ENCODE results near the gene IL7R.

The IL7R gene

GRCh38 chr5:35908228-35908627 lies 51.5 kb downstream of the IL7R start:
- Histone ChIP-seq H3K4me3 (ENCODE audit: low read depth, low read length) (no peak overlapping the region), H3K4me1 (ENCODE audit: control insufficient read depth, insufficient read depth, low read length, unreplicated experiment) (no peaks in the 10 kb centered on the region), H3K79me2 (ENCODE audit: control insufficient read depth, insufficient read depth, low read length, unreplicated experiment) (no peaks in the 10 kb centered on the region), H3K36me3 (ENCODE audit: insufficient read depth, low read length) (no peaks in the 10 kb centered on the region), H3K27me3 (ENCODE audit: insufficient read depth, low read length) (no peaks in the 10 kb centered on the region), H3K27ac (ENCODE audit: low read depth, low read length) (no peak overlapping the region), H2AFZ (ENCODE audit: low read length, unreplicated experiment) (no peak overlapping the region)

- Histone ChIP-seq H3K36me3 (ENCODE audit: insufficient read depth, low read length) (no peaks in the 10 kb centered on the region), H2AFZ (ENCODE audit: low read length, unreplicated experiment) (no peak overlapping the region), H3K79me2 (ENCODE audit: control insufficient read depth, insufficient read depth, low read length, unreplicated experiment) (no peaks in the 10 kb centered on the region), H3K4me3 (ENCODE audit: low read depth, low read length) (no peak overlapping the region), H3K4me1 (ENCODE audit: control insufficient read depth, insufficient read depth, low read length, unreplicated experiment) (no peaks in the 10 kb centered on the region), H3K27me3 (ENCODE audit: insufficient read depth, low read length) (no peaks in the 10 kb centered on the region), H3K27ac (ENCODE audit: low read depth, low read length) (no peak overlapping the region)
Observed at GRCh38 chr5:35908814-35909213, 52.1 kb downstream of the IL7R start.

GRCh38 chr5:35919191-35919590 lies 62.5 kb downstream of the IL7R start:
- Histone ChIP-seq H3K36me3 (ENCODE audit: insufficient read depth, low read length) (no peaks in the 10 kb centered on the region), H3K4me1 (ENCODE audit: control insufficient read depth, insufficient read depth, low read length, unreplicated experiment) (peaks cover 29% of the 10 kb centered on the region), H2AFZ (ENCODE audit: low read length, unreplicated experiment) (no peak overlapping the region), H3K4me3 (ENCODE audit: low read depth, low read length) (no peak overlapping the region), H3K79me2 (ENCODE audit: control insufficient read depth, insufficient read depth, low read length, unreplicated experiment) (no peaks in the 10 kb centered on the region), H3K27me3 (ENCODE audit: insufficient read depth, low read length) (no peaks in the 10 kb centered on the region), H3K27ac (ENCODE audit: low read depth, low read length) (peak overlapping the region; percentile 51)

DNA sequence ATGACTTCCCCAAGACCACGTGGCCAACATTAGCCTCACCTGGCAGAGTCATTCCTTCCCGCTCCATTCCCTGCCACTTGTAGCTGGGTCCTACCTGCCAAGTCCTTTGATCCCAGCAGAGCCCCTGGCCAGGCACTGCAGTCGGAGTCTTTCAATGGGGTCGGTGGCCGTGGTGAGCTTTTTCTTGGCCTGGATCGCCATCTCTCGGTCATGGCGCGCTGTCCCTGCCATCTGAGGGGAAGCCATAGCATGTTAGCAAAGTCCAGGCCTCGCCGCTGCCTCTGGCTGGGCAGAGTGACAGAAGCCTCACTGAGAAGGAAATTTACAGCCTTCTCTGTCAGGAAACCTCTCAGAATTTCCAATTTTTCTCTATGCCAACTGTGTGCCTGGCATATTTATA lies 64.2 kb downstream of the IL7R start:
- H3K4me3 ChIP-seq (ENCODE audit: low read depth, low read length): no peak overlapping the region
- H3K79me2 ChIP-seq (ENCODE audit: control insufficient read depth, insufficient read depth, low read length, unreplicated experiment): no peaks in the 10 kb centered on the region
- no peak overlapping the region for H3K27ac ChIP-seq (ENCODE audit: low read depth, low read length)
- peaks cover 39% of the 10 kb centered on the region for H3K4me1 ChIP-seq (ENCODE audit: control insufficient read depth, insufficient read depth, low read length, unreplicated experiment)
- no peaks in the 10 kb centered on the region for H3K27me3 ChIP-seq (ENCODE audit: insufficient read depth, low read length)
- no peaks in the 10 kb centered on the region for H3K36me3 ChIP-seq (ENCODE audit: insufficient read depth, low read length)
- no peak overlapping the region for H2AFZ ChIP-seq (ENCODE audit: low read length, unreplicated experiment)

GRCh38 chr5:35921930-35922329 lies 65.2 kb downstream of the IL7R start:
- peaks cover 39% of the 10 kb centered on the region for H3K4me1 ChIP-seq (ENCODE audit: control insufficient read depth, insufficient read depth, low read length, unreplicated experiment)
- H3K4me3 ChIP-seq (ENCODE audit: low read depth, low read length): no peak overlapping the region
- H3K27ac ChIP-seq (ENCODE audit: low read depth, low read length): no peak overlapping the region
- H3K79me2 ChIP-seq (ENCODE audit: control insufficient read depth, insufficient read depth, low read length, unreplicated experiment): no peaks in the 10 kb centered on the region
- no peak overlapping the region for H2AFZ ChIP-seq (ENCODE audit: low read length, unreplicated experiment)
- H3K36me3 ChIP-seq (ENCODE audit: insufficient read depth, low read length): no peaks in the 10 kb centered on the region
- no peaks in the 10 kb centered on the region for H3K27me3 ChIP-seq (ENCODE audit: insufficient read depth, low read length)

- no peak overlapping the region for H3K27ac ChIP-seq (ENCODE audit: low read depth, low read length)
Observed at GRCh38 chr5:35922468-35922867, 65.8 kb downstream of the IL7R start.

GRCh38 chr5:35924122-35924949 lies 67.6 kb downstream of the IL7R start:
- Histone ChIP-seq H2AFZ (ENCODE audit: low read length, unreplicated experiment) (peak overlapping the region; percentile 64), H3K4me3 (ENCODE audit: low read depth, low read length) (peak overlapping the region; percentile 66), H3K27ac (ENCODE audit: low read depth, low read length) (peak overlapping the region; percentile 80), H3K79me2 (ENCODE audit: control insufficient read depth, insufficient read depth, low read length, unreplicated experiment) (no peaks in the 10 kb centered on the region), H3K4me1 (ENCODE audit: control insufficient read depth, insufficient read depth, low read length, unreplicated experiment) (peaks cover 27% of the 10 kb centered on the region), H3K36me3 (ENCODE audit: insufficient read depth, low read length) (no peaks in the 10 kb centered on the region), H3K27me3 (ENCODE audit: insufficient read depth, low read length) (peaks cover 8% of the 10 kb centered on the region; the same call in 1 of the 2 replicates)

More at GRCh38 chr5:35922468-35922867, 65.8 kb downstream of the IL7R start:
- H2AFZ ChIP-seq (ENCODE audit: low read length, unreplicated experiment): no peak overlapping the region
- H3K27me3 ChIP-seq (ENCODE audit: insufficient read depth, low read length): peaks cover under 1% of the 10 kb centered on the region; the same call in 1 of the 2 replicates
- H3K4me3 ChIP-seq (ENCODE audit: low read depth, low read length): no peak overlapping the region
- H3K36me3 ChIP-seq (ENCODE audit: insufficient read depth, low read length): no peaks in the 10 kb centered on the region
- no peaks in the 10 kb centered on the region for H3K79me2 ChIP-seq (ENCODE audit: control insufficient read depth, insufficient read depth, low read length, unreplicated experiment)
- H3K4me1 ChIP-seq (ENCODE audit: control insufficient read depth, insufficient read depth, low read length, unreplicated experiment): peaks cover 39% of the 10 kb centered on the region

DNA sequence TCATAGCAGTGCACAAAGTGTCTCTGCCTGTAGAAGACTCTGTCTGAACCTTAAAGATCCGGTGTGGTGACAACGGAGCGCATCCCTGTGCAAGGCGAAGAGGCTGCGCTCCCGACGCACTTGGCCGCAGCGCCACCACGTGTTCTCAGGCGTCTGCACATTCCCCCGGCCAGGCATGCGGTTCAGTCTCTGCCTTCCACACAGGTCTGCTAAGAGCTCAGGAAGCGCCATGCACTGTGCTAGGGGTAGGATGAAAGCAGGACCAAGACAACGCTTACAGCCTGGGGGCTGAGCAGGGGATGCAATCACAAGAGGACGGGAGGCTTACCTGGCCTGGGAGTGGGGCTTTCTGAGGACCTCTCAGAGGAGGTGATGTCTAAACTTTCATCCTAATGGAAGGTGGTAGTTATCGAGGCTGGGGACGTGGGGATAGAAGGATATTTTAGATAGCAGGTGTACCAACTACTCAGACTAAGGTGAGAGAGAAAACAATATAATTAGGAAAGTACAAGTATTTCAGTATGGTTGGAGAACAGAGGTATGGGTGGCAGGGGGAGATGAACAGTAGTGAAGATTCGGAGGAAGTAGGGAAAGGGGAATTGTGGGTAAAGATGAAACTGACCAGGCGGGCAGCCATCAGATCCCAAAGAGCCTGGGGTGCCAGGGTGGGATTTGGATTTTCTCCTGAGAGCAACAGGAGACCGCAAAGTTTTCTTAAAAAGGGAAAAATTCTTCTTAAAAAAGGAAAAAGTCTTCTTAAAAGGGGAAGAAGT lies 68.4 kb downstream of the IL7R start:
- peaks cover 23% of the 10 kb centered on the region for H3K4me1 ChIP-seq (ENCODE audit: control insufficient read depth, insufficient read depth, low read length, unreplicated experiment)
- peak overlapping the region; percentile 80 for H3K27ac ChIP-seq (ENCODE audit: low read depth, low read length)
- peaks cover 8% of the 10 kb centered on the region; the same call in 1 of the 2 replicates for H3K27me3 ChIP-seq (ENCODE audit: insufficient read depth, low read length)
- no peaks in the 10 kb centered on the region for H3K36me3 ChIP-seq (ENCODE audit: insufficient read depth, low read length)
- H3K4me3 ChIP-seq (ENCODE audit: low read depth, low read length): peak overlapping the region; percentile 66
- H3K79me2 ChIP-seq (ENCODE audit: control insufficient read depth, insufficient read depth, low read length, unreplicated experiment): no peaks in the 10 kb centered on the region
- peak overlapping the region; percentile 64 for H2AFZ ChIP-seq (ENCODE audit: low read length, unreplicated experiment)

DNA sequence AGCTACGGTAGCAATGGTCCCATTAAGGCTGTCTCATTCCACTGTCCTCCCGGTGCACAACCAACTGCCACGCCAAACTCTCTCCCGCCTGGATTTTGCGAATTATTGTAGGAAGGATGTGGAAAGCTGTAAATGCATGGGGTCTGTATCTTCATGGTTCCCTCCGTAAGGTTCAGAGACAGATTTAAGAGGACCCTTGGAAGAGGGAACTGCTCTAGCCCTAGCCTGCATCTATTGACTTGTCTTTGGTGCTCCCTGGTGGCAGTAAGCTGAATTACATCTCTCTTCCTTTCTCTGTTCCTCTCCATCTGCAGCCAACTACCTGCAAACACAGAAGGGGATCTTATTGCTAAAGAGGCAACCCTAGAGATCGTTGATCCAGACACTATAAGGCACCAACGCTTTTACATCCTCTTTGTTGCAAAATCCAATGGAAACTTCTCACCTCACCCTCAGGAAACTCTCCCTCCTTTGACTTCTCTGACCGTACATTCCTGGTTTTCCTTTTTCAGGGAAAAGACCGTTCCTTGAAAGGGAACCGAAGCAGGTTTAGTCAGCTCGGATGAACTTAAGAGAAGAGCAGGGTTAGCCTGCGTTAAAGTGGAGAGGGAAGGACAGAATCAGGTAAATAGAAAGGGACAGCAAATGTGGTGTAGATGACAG lies 69.8 kb downstream of the IL7R start:
- peaks cover 23% of the 10 kb centered on the region for H3K4me1 ChIP-seq (ENCODE audit: control insufficient read depth, insufficient read depth, low read length, unreplicated experiment)
- no peak overlapping the region for H3K27ac ChIP-seq (ENCODE audit: low read depth, low read length)
- H3K4me3 ChIP-seq (ENCODE audit: low read depth, low read length): peak overlapping the region; percentile 66
- no peaks in the 10 kb centered on the region for H3K36me3 ChIP-seq (ENCODE audit: insufficient read depth, low read length)
- H2AFZ ChIP-seq (ENCODE audit: low read length, unreplicated experiment): peak overlapping the region; percentile 40
- H3K79me2 ChIP-seq (ENCODE audit: control insufficient read depth, insufficient read depth, low read length, unreplicated experiment): no peaks in the 10 kb centered on the region
- H3K27me3 ChIP-seq (ENCODE audit: insufficient read depth, low read length): peaks cover 18% of the 10 kb centered on the region; the same call in 1 of the 2 replicates

All from ACC112 (cell line).